ENCODE data around the gene SART1. TPM values are rescaled to one million over a fixed set of nuclear protein-coding genes. Genes with fewer than 3 reads are reported as not detected.
A peak's percentile ranks its signal among the peaks of the same experiment; 100 is the strongest.

Gene SART1
- total RNA-seq, 1 donor from 2014 or later: 36.5 TPM

- TF ChIP-seq CTCF (IDR thresholded peaks at IDR 0.05; ENCODE audit: insufficient read depth, low read depth, low read length): no peak
- TF ChIP-seq EZH2 (IDR thresholded peaks at IDR 0.05; ENCODE audit: insufficient read depth, low read length): no peak
- Histone ChIP-seq H3K27me3 (ENCODE audit: insufficient read depth, low read length) (no peaks in the 10 kb centered on the region), H3K4me3 (ENCODE audit: insufficient read depth, low read depth, low read length) (no peak overlapping the region), H3K4me1 (ENCODE audit: insufficient read depth, low read length) (no peaks in the 10 kb centered on the region), H3K79me2 (ENCODE audit: insufficient read depth, low read length) (no peaks in the 10 kb centered on the region), H3K9ac (ENCODE audit: low read length) (no peak overlapping the region), H3K4me2 (ENCODE audit: low read length) (no peak overlapping the region), H4K20me1 (ENCODE audit: insufficient read depth, low read length) (peaks cover 12% of the 10 kb centered on the region), H2AFZ (ENCODE audit: low read depth, low read length) (no peak overlapping the region), H3K36me3 (ENCODE audit: insufficient read depth, low read length) (peaks cover 12% of the 10 kb centered on the region), H3K9me3 (ENCODE audit: insufficient read depth, low read depth, low read length) (no peaks in the 10 kb centered on the region), H3K27ac (ENCODE audit: low read depth, low read length) (no peak overlapping the region)
- H3K27ac Mint-ChIP-seq (ENCODE audit: unreplicated experiment): peak overlapping the region; percentile 29
- H3K4me3 Mint-ChIP-seq (ENCODE audit: unreplicated experiment): no peak overlapping the region
- H3K27me3 Mint-ChIP-seq (ENCODE audit: low read depth, unreplicated experiment): no peaks in the 10 kb centered on the region
- peaks cover 13% of the 10 kb centered on the region for H3K36me3 Mint-ChIP-seq (ENCODE audit: low read depth, unreplicated experiment)
- H3K9me3 Mint-ChIP-seq (ENCODE audit: unreplicated experiment): no peaks in the 10 kb centered on the region
- FAIRE-seq: no peak
- H3K4me1 Mint-ChIP-seq (ENCODE audit: low read depth, unreplicated experiment): peaks cover 2% of the 10 kb centered on the region
- no peak for DNase-seq (ENCODE audit: low read depth)
Observed at GRCh38 chr11:65976216-65977176, 15.0 kb downstream of the SART1 start.

GRCh38 chr11:65977621-65978390 is 16.3 kb downstream of the SART1 start:
- no peaks in the 10 kb centered on the region for H3K9me3 Mint-ChIP-seq (ENCODE audit: unreplicated experiment)

More at GRCh38 chr11:65977621-65978390, 16.3 kb downstream of the SART1 start:
- H3K36me3 ChIP-seq (ENCODE audit: insufficient read depth, low read length): peaks cover 6% of the 10 kb centered on the region
- FAIRE-seq: no peak
- TF ChIP-seq EZH2 (IDR thresholded peaks at IDR 0.05; ENCODE audit: insufficient read depth, low read length): no peak
- TF ChIP-seq CTCF (IDR thresholded peaks at IDR 0.05; ENCODE audit: insufficient read depth, low read depth, low read length): no peak
- H3K4me2 ChIP-seq (ENCODE audit: low read length): no peak overlapping the region
- no peaks in the 10 kb centered on the region for H3K9me3 ChIP-seq (ENCODE audit: insufficient read depth, low read depth, low read length)
- peaks cover 7% of the 10 kb centered on the region for H4K20me1 ChIP-seq (ENCODE audit: insufficient read depth, low read length)
- no peak overlapping the region for H3K27ac ChIP-seq (ENCODE audit: low read depth, low read length)
- DNase-seq (ENCODE audit: low read depth): no peak
- H3K27me3 Mint-ChIP-seq (ENCODE audit: low read depth, unreplicated experiment): no peaks in the 10 kb centered on the region
- H3K79me2 ChIP-seq (ENCODE audit: insufficient read depth, low read length): no peaks in the 10 kb centered on the region
- peaks cover 13% of the 10 kb centered on the region for H3K36me3 Mint-ChIP-seq (ENCODE audit: low read depth, unreplicated experiment)
- peaks cover 2% of the 10 kb centered on the region for H3K4me1 Mint-ChIP-seq (ENCODE audit: low read depth, unreplicated experiment)
- no peak overlapping the region for H3K4me3 ChIP-seq (ENCODE audit: insufficient read depth, low read depth, low read length)
- H3K27me3 ChIP-seq (ENCODE audit: insufficient read depth, low read length): no peaks in the 10 kb centered on the region
- H3K27ac Mint-ChIP-seq (ENCODE audit: unreplicated experiment): no peak overlapping the region
- no peak overlapping the region for H2AFZ ChIP-seq (ENCODE audit: low read depth, low read length)
- H3K4me1 ChIP-seq (ENCODE audit: insufficient read depth, low read length): no peaks in the 10 kb centered on the region
- H3K4me3 Mint-ChIP-seq (ENCODE audit: unreplicated experiment): no peak overlapping the region
- H3K9ac ChIP-seq (ENCODE audit: low read length): no peak overlapping the region
